Epithelial cell of proximal tubule (primary cell): ENCODE measurements around the gene TEX53. TPM values are rescaled to one million over a fixed set of nuclear protein-coding genes. Genes with fewer than 3 reads are reported as not detected.

Experiments
- DNase-seq: peaks from one replicate; pipeline ENCODE4 v3.0.0-alpha.2; 2011; ENCODE audit warnings: low read depth
- H3K4me3 ChIP-seq: 2 replicates; pipeline ENCODE4 v1.5.1; 2011; ENCODE audit warnings: low read depth, mild to moderate bottlenecking, low read length
- total RNA-seq: library from RNA; depleted of rRNA; stranded (reverse); fragments of >200 nt; gene quantifications from 2 replicates; pipeline ENCODE4 v1.2.3, GENCODE V29; 2015
- TF ChIP-seq, protein P1 (sequence below): conservative IDR thresholded peaks from 2 replicates; pipeline ENCODE4 v1.5.1; 2012; ENCODE audit warnings: low read depth, mild to moderate bottlenecking, low read length

The TEX53 gene
- total RNA-seq = not detected in 2 replicates

DNA sequence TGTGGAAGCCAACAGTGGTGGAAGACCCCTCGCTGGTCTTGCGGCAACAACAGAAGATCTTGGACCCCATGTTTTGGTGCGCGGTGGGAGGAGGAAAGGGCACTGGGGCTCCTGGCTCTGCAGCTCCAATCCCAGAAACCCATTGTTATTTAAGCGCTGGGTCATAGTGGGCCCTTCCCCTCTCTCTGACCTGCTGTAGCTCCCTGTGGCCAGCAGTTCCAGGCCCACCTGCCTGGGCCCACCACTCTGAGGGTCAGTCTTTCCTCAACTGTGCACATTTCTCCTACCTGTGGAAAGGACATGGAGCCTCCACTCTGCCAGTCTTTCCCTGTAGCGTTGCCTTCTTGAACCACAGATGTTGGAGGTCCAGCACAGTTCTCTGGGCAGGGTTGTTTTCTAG lies at the start of gene TEX53:
TEX53 (minus strand) TSS at position 101 of the 400 bp plus-strand sequence; CDS start at position 70, 31 bp downstream.
- no peak within 1 kb of the TSS for H3K4me3 ChIP-seq
- DNase-seq = no peak
- TF ChIP-seq, protein P1, sequence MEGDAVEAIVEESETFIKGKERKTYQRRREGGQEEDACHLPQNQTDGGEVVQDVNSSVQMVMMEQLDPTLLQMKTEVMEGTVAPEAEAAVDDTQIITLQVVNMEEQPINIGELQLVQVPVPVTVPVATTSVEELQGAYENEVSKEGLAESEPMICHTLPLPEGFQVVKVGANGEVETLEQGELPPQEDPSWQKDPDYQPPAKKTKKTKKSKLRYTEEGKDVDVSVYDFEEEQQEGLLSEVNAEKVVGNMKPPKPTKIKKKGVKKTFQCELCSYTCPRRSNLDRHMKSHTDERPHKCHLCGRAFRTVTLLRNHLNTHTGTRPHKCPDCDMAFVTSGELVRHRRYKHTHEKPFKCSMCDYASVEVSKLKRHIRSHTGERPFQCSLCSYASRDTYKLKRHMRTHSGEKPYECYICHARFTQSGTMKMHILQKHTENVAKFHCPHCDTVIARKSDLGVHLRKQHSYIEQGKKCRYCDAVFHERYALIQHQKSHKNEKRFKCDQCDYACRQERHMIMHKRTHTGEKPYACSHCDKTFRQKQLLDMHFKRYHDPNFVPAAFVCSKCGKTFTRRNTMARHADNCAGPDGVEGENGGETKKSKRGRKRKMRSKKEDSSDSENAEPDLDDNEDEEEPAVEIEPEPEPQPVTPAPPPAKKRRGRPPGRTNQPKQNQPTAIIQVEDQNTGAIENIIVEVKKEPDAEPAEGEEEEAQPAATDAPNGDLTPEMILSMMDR = no peak

DNA sequence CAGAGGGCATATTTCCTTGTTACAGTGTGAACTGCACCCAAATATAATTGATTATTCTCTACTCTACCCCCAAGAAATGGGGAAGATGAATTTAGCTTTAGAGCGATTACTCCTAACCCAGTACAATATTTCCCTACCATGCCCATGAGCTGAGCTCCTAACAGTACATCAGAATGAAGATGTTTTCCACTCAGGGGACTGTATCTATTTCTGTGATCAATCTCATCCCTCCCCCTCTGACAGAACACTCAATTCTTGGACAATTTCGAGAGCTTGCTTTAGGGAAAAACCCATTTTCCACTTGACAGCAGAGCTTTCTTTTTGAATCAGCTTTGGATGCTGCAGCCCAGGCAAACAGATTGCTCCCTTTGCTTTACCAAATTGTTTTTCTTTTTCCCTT lies 49.1 kb upstream of the TEX53 start:
- TF ChIP-seq, protein P1 = no peak
- no peak for DNase-seq

DNA sequence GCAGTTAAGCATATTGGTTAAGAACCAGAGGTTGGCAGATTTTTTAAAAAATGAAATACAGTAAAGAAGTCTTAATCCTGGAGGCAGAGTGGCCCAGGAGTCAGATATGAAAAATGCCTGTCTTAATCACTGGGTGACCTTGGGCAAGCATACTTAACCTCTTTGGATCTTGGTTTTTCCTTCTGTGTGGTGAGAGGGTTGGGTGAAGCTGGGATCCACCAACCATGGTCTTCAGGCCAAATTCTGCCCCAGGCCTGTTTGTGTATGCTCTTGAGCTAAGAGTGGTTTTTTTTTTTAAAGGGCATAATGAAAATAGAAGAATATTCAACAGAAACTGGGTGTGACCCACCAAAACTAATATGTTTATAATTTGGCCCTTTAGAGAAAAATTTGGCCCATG lies 44.4 kb upstream of the TEX53 start:
- no peak overlapping the region for H3K4me3 ChIP-seq
- no peak for DNase-seq
- TF ChIP-seq, protein P1 = no peak

More for the DNA sequence above, 49.1 kb upstream of the TEX53 start:
- H3K4me3 ChIP-seq = no peak overlapping the region

DNA sequence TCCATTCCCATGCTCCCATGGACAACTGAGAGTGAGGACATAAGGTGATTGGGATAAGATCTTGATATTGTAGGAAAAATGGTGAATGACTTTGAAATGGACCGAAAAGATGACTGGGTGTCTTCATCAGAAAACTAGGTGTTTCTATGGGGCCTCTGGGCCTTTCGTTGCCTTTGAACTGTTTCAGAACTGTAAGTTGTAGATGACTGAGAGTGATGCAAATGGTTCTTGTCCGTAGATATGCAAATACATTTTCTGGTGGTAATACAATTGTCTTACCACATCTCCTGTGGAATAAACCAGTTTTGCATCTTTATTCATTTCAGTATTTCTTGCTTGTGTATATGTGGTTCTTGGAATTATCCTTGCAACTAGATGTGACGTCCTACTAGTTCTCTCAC lies 40.3 kb upstream of the TEX53 start:
- DNase-seq = no peak
- TF ChIP-seq, protein P1 = no peak
- no peak overlapping the region for H3K4me3 ChIP-seq

DNA sequence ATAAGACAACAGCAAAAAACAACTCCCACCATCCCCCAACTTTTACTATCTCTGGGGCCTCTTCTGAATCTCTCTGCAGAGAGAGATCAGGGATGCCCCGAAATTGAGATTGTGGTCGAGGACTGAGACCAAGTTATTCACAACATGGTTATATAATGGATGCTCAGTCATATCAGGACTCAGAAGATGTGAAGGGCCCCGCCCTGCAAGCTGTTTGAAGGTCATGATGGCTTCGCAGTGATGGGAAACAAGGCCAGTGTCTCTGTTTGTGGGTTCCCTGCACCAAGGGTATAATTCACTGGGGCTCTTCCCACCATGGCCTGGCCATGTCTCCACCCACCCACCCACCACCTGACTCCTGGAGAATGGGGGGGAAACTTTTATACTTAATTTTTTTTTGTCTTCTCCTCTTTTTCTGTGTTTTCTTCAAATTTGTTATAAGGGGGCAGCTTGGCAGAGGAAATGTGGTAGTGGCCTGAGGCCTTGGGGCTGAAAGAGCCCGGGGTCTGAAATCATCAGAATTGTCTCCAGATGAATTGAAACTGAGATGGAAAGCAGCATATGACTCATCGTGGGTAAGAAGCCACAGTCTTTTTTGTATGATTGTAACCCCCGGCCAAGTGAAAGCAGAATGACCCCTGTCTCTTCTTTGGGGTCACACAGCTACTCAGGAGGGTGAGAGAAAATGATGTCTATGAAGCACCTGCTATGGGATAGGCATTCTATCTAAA lies 39.4 kb upstream of the TEX53 start:
- TF ChIP-seq, protein P1 = no peak
- H3K4me3 ChIP-seq = no peak overlapping the region
- DNase-seq = no peak

DNA sequence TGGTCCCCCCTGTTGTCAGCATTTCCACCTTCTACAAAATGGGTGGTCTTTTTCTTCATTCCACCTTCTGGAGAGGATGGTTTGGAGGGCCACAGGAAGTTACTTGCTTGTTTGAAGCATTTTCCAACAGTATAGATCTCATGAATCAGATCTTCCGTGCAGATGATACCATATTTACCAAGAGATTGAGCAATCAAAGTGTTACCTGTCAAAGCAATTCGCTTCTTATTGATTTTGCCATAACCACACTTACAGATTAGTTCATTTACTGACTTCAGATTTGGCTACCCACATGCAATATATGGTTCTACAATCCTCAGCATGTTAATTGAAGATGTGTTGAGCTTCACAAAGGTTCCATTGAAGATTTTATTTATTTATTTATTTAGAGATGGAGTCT lies 38.3 kb upstream of the TEX53 start:
- DNase-seq = no peak
- TF ChIP-seq, protein P1 = no peak
- no peak overlapping the region for H3K4me3 ChIP-seq

DNA sequence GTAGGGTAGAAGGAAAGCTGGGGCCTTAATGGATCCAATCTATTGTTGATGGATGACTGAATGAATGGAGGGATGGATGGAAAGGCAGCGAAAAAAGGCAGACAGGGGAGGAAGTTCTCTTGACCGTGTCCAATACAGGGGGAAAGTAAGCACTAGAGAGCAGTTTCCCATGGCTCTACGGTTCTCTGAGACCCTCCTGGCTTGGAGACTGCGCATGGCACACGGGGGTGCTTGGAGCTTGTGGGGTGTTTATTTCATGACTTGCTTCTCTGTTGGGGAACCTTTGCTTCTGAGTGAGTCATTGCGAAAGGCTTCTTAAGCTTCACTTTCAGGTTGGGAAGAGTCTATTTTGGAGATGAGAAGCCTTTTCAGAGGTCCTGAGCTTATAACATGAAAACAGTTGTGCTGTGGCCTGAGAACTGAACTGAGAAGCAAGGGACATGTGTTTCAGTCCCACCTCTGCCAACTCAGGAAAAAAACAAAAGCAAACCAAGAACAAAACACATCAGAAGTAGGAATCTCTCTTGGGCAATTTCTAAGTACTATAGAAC lies 37.2 kb upstream of the TEX53 start:
- TF ChIP-seq, protein P1 = no peak
- H3K4me3 ChIP-seq = no peak overlapping the region
- DNase-seq = no peak
